HG02623 (cell line): ENCODE data around the gene ADAMTS2.

Experiments used
- ATAC-seq: cut with Tn5 transposase; IDR thresholded peaks from one replicate; pipeline ENCODE4 v1.9.1; 2021; ENCODE audit warnings: moderate library complexity; ENCODE audit not compliant: unreplicated experiment

Gene ADAMTS2

DNA sequence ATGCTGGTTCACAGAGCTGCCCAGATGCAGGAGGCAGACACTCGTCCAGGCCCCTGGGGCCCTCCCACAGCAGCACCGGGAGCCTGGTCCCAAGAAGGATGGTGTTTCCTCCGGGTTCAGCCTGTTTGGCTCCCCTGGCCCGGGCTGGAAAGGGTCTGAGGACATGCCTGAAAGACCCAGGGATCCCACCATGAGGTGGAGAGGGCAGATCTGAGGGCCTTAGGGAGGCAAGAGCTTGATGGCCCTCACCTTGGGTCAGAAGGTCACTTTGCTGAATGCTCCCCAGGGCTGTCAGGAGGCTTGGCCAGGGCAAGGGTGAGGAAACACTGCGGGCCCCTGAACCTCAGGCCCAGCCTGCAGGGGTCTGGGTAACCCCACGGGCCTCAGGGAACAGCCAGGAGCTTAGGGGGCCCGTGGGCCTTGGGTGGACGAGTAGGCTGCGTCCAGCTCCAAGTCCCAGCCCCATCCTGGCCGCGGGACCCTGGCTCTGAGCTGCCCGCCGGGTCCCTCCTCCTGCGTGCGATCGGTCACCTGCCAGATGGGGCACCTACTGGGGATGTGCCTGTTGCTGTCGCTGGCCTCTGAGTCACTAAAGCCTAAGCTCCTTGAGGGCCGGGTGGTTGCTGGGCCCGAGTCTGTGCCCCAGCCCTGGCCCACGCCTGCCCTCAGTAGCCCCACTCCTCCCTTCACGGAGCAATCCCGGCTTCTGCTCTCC lies 178.9 kb downstream of the ADAMTS2 start:
- ATAC-seq: no peak

DNA sequence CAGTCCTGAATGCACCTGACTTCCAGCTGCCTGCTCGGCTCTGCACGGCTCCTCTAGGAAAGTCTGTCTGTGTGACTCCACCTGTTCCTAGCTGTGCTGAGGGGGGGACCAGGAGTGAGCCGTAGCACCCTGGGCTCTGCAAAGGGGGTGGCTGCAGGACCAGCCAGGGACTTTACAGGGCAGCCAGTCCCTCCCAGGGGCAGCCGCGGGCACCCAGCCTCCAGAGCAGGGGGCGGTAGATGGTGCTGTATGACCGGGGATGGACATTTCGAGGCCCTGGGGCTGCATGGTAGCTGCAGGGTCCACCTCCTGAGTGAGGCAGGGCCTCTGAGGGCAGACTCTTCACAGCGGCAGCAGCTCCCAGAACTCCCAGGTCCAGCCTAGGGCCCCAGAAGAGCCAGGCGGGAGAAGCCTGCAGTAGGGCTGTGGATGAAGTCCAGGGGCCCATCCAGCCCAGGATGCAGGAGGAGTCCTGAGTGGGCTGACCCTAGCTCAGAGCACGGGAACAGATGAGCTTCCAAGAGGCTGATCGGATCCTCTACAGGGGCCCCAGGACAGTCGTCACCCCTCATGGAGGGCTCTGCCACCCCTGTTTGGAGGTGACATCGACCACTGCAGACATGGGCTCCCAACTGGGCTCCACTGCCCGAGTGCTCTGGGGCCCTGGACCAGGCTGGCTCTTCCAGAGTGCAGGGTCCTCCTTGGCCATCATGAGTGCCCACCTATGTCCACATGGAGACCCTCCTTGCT lies 179.7 kb downstream of the ADAMTS2 start:
- no peak for ATAC-seq

DNA sequence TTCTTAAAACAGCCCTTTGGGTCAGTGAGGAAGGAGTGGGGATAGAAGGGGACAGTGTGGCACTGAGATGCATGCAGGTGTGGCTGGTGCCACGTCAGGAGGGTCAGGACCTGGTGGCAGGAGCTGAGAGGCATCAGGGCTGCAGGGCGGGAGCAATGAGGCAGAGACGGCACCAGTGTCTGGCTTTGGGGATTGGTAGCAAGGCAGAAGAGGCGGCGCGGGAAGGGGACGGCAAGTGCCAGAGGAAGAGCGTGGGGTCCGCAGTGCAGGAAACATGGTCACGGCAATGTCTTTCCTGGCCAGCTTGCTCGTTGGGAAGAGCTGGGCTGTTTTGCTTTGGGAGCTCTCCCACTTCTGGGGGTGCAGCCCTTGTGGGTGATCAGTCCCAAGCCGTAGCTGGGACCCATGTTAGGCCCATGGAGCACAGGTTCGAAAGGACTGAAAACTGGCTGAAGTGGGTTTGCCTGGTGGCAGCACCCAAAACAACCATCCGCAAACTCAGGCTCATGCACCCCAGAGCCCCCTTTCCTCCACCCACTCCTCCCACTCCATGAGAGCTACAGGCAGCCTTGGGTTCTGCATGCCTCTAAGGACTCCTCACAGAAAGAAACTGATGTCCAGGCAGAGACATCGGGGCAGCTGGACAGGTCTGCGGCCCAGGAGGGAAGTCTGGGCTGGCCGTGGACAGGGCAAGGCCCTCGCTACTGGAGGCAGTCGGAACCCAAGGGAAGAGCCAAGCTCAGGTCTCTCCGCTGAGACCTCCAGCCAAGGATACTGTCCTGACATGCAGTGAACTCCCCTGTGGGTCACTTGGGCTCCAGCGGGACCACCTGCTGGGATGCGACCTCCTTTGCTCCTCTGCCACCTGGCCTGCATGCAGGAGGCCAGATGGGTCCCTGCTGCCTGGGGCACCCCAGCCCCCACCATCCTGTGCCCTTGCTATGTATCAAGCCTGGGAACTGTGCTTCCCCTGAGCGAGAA lies 180.6 kb downstream of the ADAMTS2 start:
- ATAC-seq: no peak

DNA sequence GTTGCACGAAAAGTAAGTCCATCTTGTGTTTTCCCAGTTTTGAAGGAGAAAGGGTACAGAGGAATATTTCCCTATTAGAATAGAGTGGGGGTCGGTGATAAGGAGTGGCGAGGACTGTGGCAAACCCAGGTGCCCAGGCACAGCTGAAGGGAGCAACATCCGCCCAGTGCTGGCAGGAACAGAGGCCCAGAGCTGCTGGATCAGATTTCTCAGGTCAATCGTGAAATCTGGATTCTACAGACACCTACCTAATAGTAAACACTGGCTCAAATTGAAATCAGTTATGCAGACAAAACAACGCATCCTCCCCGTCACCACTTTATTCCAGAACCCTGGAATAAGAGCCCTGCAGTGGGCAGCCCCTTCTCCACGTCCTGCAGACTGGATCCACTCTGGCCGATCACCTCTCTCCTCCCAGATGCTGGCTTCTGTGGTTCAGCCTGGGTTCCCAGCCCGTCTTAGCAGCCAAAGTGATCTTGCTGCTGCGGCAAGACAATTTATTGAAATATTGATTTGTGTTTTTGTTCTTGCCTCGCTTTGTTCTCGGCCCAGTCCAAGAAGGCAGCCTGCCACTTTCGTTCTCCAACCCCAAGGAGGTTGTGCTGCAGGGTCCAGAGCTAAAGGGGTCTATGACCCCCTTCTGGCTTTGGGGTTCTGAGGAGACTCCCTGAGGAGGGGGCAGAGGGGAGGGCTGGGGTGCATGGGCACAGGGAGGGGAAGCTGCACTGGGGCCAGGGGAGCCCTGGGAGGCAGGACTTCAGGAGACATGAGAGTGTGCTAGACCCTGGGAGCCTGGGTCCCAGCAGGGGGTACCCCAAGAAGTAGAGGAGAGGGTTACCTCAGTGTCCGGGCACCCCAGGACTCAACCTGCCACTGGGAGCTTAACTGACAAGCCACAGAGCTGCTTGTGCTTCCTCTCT lies 181.8 kb downstream of the ADAMTS2 start:
- ATAC-seq: no peak

DNA sequence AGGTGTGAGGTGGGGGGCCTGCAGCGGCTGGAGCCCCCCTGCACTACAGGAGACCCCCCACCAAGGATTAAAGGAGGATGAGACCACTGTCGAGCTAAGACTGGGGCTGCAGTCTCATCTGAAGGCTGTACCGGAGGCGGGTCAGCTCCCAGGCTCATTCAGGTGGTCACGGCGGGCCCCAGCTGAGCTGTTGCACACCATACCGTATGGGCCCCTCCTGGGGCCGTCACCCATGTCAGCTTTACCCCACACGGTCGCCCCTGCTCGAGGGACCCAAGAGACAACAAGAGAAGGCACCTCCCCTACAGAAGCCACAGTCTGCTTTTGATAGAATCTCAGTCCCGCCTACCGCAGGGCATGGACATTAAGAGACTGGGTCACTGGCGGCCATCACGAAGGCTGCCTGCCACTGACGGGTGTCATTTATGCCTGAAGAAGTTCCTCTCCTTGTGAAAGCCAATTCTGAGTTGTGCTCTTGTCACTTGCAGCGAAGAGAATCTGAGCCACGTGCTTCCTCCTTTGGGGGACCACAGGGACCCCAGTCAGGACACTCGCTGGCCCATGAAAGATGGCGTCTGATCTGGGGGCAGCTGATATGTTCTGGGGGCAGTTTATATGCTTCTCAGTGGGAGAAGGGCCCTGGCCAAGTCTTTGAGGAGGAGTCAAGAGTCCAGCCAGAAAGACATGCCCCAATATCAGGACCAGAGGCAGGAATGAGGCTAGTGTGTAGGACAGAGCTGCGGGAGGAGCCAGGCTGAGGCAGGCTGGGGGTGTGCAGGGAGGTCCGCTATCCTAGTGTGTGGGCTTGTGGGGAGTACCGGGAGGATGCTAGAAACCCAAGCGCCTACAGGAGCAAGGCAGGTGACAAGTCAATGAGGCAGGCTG lies 182.7 kb downstream of the ADAMTS2 start:
- no peak for ATAC-seq

DNA sequence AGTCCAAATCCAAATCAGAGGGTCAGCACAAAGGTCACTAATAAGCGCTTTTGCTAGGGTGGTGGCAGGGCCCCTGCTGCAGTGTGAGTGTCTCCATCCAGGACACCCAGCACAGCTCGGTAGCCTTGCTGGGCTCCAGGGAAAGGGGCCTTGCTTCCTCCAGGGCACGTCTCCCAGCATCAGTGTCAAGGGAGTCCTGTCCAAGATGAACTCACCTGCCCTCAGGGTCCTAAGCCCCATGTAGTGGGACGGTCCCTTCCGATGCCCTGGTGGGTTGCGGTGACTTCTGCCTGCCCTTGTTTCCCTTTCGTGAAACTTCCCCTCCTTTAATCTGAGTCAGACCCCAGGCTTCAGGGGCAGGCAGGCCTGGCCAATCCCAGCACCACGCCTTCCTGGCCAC lies 183.4 kb downstream of the ADAMTS2 start:
- no peak for ATAC-seq

DNA sequence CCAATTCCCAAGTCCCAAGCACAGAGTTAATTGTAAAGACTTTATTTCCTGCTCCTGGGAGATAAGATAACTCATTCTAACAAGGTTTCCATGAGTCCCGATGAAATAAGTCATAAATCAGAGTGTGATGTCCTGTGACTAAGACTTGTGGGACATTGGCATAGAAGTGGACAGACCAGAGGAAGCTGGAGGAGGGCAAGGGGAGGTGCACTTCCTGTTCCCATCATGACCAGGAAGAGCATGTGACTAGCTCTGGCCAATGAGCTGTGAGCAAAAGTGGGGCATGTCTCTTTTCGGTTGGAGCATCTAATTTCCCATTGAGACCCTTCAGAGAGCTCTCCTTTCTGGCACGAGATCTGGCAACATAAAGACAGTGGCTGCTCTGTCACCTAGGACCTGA lies 184.7 kb downstream of the ADAMTS2 start:
- no peak for ATAC-seq

DNA sequence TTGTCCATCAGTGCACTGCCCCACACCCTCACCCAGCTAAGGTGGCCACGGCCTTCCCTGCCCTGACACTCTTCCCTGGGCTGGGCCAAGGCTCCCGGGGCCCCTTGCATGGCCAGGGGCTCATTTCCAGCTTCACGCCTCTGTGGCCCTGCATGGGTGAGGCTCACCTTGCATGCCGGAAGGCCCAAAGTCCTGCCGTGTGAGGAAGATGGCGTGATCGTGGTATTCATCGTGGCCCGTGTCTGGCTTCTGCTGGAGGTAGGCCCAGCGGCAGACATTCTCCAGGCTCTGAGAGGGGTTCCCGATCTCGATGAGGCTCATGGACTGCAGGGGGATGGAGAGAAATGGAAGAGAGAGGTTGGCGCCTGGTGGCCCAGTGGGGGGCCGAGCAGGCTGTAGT lies 186.7 kb downstream of the ADAMTS2 start:
- no peak for ATAC-seq

DNA sequence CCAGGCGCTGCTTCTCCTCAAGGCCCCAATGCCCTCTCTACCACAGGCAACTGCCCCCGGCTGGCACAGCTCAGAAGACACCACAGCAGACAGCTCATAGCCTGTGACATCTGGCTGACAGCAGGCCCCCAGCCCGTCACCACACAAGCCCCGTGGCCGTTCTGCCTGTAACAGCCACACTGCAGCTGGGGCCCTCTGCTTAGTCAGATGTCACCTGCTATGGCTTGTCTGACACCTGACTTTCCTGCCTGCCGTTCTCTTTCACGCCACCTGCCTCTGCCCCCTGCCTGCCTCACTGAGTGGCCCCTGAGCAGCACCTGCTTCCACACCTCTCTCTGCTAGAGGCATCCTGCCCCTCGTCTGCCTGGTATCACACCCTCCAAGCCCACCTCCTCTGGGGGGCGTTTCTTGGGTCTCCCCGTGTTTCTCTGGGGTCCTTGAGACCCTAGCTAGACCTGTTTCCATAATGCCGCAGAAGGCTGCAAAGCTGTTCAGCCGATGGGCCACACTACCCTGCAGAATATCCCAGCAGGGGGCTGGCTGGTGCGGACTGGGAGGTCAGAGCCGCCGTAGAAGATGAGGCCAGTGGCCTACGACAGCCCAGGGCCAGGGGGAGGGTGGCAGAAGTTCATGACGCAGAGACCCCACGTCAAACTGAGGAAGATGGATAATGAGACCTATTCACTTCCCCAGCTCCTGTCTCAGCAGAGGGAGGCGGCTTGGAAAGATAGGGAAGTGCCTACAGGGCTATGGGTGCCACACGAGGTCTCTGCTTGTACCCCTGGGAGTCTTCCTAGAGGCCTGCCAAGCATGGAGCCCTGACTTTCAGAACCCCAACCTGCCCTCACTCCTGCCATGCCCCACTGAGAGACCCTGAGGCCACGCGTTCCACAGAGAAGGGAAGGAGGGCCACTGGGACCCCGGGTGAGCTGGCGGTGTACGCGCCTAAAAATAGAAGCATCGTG lies 190.0 kb downstream of the ADAMTS2 start:
- no peak for ATAC-seq

DNA sequence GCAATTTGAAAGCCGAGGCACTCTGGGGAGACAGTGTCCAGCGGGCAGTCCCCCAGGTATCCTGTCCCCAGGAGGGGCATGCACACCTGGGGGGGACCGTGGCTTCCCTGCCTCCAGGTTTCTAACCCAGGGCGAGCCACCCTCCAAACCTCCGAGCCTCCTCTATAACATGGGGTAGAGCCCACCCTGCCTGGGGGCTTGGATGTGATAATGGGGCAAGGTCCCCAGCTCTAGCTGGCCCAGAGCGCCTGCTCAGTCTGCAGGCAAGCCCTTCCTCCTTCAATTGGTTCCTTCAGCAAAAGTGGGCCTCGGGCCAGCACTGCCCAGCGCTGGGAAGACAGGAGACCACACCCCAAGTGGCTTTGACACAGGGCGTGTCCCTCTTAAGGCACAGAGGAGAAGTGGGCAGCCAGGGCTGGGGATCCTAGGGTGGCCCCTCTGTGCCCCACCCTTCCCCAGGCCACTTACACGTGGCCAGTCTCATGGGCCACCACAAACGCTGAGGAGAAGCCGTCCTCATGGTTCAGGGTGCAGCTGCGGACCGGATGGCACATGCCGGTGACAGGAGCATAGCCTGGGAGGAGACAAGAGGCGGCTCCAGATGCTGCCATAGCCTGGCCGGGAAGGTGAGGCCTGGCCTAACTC lies 190.8 kb downstream of the ADAMTS2 start:
- no peak for ATAC-seq

DNA sequence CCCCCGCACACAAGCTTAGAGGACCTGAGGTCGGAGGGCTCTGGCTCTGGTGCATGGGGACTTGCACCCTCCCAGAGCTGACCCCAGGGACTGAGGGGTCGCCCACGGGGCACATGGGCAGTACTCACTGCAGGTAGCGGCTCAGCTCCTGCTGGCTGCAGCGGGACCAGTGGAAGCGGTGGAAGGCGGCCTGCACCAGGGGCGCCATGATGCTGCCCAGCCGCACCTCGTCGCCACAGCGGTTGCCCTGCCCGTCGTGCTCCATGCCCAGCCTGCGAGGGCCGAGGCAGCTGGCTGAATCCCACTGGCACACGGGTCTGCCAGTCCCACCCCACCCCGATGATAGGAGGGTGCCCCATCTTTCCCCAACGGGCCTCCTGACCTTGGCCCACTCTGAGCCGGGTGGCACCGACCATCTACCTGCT lies 191.3 kb downstream of the ADAMTS2 start:
- ATAC-seq: no peak

DNA sequence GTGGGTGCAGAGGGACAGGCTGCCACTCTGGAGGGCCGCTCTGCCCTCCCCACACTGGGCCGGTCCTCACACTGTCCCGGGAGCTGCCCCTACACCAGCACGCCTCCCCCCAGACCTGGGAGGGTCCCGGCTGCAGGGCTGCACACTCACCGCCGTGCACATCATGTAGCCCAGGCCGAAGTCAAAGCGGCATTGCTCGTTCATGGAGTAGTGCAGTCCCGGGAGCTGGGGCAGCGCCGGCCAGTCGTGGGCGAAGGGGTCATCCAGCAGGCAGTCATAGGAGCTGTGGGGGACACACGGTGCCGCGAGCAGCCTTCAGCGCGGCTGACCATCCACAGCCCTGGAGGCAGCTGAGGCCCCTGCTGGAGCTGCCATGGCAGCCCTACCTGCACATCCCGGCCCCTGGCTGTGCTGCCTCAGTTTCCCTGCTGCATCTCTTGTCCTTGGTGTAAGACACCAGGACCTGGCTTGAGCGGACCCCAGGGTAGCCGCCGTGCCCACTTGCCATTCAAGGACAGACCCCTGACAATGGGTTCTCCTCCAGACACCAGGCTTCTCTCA lies 191.8 kb downstream of the ADAMTS2 start:
- ATAC-seq: no peak

DNA sequence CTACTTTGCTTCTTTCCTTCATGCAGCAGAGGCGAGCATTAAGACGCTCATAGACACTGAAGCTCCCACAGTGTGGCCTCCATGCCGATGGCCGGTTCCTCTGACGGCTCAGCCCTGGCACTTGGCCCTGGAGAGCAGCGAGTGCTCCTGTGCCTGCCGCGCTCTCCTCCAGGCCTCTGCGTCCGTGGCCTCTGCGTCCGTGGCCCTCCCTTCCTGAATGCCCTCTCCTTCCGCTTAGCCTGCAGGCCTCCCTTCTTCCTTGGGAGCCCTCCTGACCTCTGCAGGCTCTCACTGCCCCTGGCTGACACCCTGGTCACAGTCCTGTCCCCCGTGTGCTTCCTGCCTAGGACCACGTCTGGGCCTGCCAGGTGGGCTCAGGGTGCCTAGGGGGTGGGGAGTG lies 192.3 kb downstream of the ADAMTS2 start:
- no peak for ATAC-seq

DNA sequence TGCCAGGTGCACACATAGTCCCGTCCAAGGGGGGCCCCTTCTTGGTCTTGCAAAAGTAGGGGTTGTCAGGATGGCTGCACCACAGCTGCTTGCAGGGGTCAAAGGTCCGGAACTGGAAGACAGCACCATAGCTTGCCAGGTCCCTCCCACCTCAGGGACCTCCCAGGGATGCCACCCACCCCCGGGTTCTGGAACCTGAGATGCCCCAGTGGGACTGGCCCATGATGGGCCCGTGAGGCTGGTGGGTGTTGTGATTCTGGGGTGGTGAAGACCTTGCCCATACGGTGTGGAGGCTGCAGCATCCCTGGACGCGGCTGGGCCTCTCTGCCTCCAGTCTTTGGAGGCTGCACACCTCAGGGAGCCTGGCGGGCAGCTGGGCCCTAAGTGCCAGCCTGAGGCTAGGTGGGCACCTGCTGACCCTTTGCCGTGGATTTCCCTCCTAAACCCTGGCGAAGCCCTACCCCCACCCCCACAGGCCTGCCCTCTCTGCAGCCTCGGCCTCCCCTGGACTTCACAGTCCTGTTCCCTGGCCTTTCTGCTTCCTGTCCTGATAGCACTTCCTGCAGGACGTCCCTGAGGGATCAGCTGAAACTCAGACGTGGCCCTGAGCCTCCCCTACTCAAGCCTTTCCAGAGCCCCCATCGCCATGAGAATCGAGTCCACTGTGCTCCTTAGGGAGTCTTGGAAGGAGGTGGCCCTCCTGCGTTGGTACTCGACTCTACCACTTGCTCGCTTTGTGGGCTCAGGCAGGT lies 192.9 kb downstream of the ADAMTS2 start:
- no peak for ATAC-seq

DNA sequence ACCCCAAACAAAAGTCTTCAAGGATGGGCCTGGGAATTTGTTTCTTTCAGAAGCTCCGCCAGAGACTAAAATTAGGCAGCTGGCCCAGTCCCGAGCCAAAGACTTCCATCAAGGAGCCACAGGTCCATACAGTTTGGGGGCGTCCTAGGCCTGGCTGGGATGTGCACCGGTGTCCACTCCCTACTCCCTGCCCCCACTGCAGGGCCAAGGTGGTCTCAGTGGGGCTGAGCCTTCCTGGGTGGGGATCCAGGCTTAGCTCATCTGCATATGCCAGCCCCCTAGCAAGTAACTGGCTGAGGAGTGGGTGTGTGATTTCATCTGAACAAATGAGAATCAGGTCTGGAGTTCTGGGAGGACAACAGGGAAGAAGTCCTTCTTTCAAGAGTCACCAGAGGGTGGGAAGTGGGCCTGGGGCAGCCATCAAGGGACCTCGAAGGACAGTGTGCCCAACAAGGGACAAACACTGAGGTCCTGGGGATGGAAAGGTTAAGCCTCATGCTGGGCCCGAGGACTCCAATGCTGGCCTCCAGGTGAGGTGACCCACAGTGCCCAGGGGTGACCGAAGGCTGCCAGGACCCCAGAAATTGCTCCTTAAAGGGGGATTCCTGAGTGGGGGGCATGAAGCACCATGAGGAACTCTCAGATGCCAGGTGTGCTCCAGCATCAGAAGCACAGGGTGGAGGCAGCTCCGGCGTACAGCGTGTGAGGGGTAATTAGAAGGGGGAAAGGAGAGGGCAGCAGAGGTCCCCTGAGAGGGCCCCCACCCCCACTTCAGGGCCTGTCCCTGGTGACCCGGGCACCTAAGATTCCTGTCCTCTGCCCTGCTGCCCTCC lies 193.8 kb downstream of the ADAMTS2 start:
- no peak for ATAC-seq

DNA sequence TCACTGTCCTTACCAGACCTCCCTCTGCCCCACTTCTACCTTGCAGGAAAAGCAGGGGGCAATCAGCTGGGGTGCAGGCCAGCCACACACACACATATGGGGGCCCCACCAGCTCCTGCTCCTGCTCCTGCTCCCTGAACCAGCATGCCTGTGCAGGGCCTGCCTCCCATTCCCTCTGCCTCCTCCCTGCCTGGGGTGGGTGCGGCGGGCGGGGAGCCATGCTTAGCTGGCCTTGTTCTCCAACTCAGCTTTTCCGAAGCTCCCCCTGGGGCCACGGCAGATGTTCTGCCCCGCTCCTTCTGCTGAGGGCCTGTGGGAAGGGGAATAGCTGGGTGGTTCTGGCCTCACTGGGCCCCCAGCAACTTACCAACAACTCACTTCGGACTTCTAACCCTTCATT lies 195.2 kb downstream of the ADAMTS2 start:
- no peak for ATAC-seq
